Stimulated activated CD4-positive, alpha-beta T cell treated with anti-CD3 and anti-CD28 coated beads, Interleukin-2, amount 100 ng/mL, for 48 hours (primary cell): ENCODE measurements around the gene CSRP1.
"Not testable (repeated sequence)": the region's sequence is repeated elsewhere in the genome, so short reads cannot be mapped to it uniquely, and the experiment has no call there.

Experiments
- DNase-seq, 2 donors: peaks; one replicate each; pipeline ENCODE4 v3.0.0-alpha.2; 2020

Gene CSRP1

GRCh38 chr1:201473296-201473695 is 33.6 kb downstream of the CSRP1 start:
- no peak for DNase-seq

DNA sequence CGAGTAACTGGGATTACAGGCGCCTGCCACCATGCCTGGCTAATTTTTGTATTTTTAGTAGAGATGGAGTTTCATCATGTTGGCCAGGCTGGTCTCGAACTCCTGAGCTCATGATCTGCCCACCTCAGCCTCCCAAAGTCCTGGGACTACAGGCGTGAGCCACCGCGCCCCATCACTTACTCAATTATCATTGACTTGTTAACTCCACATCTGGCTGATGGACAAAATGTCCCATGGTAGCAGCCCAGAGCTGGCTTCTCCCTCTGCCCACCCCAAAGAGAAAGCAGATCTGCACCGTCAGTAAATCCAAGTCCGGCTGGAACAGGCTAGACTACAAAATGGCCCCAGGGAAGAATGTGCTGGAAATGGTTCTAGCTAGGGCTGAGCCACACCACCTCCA is 34.6 kb downstream of the CSRP1 start:
- DNase-seq: not testable (repeated sequence)

DNA sequence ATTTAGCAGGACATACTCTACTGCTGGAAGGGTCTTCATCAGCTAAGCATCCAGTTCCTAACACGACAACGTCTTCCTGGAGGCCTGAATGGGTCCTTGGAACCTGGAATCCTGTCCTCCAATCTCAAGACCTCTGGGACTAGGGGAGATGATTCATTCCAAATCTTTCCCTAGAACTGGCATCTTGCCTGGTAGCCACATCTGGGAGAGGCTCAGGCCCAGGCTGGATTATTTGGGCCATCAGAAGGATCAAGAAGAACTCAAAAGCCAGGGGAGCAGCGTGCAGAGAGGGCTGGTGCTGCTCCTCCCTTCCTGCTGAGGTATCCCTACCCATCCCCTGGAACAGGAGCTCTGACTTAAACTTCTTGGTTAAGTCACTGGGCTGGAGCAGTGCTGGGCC is 35.2 kb downstream of the CSRP1 start:
- no peak for DNase-seq

DNA sequence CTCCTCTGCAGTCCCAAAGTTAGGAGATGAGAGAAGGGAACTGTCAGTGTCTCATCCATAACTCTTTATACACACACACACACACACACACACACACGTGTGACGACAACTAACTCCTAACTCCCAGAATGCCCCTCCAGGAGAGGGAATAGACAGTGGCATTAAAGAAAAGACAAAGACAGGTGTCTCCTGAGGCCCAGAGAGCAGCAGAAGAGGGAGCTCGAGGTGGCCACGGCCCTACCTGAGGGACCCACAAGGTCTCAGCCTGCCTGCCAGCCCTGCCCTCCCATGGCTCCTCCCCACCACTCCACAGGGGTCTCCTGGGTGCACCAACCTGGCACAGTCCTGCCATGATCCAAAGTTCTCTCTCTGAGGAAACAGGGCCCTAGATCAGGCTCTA is 36.3 kb downstream of the CSRP1 start:
- DNase-seq: no peak

- no peak for DNase-seq
Observed at GRCh38 chr1:201469645-201470074, 37.3 kb downstream of the CSRP1 start.

DNA sequence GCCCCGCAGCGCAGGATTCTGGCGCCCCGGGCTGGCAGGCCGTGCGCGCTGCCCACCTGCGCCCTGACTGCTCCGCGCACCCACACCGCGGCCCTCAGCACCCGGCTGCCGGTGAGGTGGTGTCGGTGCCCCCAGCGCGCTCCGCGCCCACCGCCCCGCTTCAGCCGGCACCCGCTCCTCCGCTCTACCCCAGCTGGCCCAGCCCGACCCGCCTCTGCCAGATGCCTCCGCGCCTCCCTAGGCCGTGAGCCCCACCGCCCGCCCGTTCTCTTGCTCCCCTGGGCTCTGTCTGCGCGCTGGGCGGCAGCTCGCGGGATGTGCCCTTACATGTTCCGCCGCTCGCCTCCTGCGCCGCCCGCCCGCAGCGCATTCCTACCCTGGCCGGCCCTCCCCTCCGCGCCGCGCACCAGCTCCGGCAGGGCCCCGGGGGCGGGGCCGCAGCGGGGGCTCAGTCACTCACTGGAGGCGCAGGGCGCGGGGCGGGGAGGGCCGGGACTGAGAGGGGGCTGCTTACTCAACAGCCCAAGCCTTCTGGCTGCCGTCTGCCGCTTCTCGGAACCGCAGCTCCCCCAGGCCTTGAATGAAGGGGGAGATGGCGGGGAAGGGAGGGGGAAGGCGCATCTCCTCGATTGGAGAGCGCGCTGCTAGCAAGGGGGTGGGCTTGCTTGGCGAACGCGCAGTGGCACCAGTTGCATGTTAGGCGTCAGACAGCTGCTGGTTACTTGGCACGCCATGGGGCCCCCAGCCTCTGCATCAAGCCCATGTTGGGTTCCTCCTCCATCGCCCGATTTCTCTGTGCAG is 37.9 kb downstream of the CSRP1 start, which contains the start of gene PHLDA3:
PHLDA3 (minus strand) TSS at position 345 of the 801 bp plus-strand sequence. CDS start 402 bp downstream, outside the sequence.
- peak in 1 of 2 donors; percentile 38 for DNase-seq

- no peak for DNase-seq
Observed at GRCh38 chr1:201468501-201468843, 38.5 kb downstream of the CSRP1 start.

DNA sequence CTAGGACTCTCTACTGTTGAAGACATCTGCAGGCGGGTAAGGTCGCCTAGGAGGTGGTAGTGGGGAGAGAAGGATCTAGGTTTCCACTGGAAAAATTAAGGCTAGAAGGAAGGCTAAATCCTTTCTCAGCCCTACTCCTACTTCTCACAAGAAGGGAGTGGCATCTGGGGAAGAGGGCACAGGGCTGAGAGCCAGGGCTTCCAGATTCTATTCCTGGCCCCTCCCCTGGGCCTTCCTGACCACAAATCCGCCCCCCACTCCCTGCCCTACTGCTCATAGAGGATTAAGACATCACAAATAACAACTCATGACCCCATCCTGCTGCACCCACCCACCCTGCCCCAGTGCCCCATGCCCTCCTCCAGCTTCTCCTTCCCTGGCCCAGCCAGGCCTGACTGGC is 40.4 kb downstream of the CSRP1 start:
- no peak for DNase-seq

GRCh38 chr1:201465698-201466290 is 41.1 kb downstream of the CSRP1 start:
- DNase-seq: no peak

DNA sequence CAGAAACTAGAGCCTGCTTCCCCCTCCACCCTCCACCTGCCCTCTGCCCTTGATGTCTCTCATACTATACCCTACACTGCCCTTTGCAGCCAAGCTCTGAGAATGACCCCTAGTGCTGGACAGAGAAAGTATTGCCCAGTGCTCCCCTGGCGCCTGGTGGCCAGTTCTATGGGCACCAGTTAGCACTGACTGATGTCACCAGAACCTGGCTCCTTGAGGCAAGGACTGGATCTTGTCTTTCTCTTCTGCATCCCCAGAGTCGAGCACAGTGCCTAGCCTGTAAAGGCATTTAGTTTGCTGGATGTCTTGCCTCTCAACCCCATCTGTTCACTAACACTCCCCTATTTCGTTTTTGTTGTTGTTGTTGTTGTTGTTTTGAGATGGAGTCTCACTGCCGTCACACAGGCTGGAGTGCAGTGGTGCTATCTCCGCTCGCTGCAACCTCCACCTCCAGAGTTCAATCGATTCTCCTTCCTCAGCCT is 43.8 kb downstream of the CSRP1 start:
- DNase-seq: no peak

GRCh38 chr1:201461645-201462441 is 45.1 kb downstream of the CSRP1 start:
- DNase-seq: no peak

GRCh38 chr1:201460814-201461644 is 45.9 kb downstream of the CSRP1 start:
- no peak for DNase-seq

GRCh38 chr1:201459775-201460174 is 47.1 kb downstream of the CSRP1 start:
- no peak for DNase-seq

DNA sequence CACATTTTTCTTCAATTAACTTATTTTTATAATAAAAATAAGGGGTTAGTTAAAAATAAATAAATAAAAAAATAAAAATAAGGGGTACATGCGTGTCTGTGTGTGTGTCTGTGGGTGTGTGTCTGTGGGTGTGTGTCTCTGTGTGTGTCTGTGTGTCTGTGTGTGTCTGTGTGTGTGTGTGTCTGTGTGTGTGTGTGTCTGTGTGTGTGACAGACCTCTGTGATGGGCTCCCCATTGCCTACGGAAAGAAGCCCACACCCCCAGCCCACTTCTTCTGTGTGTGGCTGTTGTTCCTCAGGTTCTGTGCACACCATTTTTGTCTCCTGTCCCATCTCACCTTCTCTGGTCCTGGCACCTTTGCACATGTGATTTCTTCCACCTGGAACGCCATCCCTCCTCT is 47.9 kb downstream of the CSRP1 start:
- no peak for DNase-seq

DNA sequence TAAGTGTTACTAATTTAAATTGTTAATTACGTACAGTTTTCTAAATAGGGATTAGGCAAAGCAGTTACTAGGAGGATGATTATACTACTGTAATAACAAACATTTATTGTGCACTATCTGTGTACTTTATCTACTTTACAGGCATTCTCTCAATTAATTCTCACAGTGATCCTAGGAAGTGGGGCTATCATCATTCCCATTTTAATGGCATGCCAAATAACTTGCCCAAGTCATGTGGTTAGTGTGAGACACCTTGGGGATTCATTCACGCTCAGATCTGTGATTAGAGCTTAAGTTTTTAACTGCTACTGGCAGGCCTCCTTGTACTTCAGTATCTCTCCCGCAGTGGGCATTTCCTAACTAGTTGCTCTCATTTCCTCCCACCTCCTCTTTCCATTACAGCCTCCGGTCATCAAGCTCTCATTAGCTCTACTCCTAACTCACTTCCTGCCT is 49.4 kb downstream of the CSRP1 start:
- DNase-seq: no peak

DNA sequence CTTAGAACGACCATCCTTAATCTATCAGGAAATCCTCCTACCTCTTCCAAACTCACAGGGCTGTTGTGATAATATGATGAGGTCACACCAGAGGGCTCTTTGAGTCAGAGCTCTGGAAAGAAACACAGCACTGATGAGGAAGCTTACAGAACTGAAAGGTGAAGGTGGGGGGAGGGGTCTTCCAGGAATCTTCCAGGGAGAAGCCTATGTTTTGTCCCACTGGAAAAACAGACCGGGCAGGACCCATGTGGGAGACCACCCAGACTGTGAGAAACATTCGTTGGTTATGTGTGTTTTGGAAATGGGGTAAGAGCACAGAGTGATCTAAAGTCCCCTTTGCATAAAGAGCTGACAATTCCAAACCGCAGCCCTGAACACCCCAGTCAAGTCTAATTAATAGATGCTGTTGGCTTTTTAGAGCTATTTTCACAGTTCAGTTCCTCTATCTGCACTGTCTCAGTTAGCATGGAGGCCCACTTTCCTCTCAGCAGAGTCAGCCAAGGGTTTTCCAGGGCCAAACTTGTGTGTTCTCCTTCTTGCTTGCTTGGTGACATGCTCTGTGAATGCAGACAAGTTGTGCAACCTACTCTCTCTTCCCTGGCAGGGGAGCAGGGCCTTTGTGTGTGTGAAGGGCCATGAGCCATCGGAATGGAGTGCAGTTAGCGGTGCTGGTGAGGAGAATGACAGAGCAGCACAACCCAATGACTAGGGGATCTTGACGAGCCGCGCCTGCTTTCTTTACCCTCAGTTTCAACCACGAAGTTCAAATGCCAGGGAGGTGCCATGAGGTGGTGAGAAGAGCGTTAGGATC is 50.2 kb downstream of the CSRP1 start:
- DNase-seq: no peak

DNA sequence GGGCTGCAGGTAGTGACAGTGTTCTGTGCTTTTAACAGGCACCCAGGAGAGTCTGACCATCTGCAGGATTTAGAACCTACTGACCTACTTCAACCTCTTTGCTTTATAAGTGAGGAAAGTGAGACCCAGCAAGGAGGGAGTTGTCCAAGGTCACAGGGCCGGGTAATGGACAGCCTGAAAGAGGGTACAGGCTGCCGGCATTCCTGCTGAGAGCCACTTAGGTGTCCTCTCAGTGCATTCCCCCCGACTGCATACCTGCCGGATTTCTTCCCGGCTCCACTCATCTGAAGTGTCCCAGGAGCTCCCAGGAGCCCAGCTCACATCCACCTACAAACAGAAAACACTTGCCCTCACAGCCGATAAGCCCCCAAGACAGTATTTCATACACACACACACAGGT is 51.8 kb downstream of the CSRP1 start:
- no peak for DNase-seq

DNA sequence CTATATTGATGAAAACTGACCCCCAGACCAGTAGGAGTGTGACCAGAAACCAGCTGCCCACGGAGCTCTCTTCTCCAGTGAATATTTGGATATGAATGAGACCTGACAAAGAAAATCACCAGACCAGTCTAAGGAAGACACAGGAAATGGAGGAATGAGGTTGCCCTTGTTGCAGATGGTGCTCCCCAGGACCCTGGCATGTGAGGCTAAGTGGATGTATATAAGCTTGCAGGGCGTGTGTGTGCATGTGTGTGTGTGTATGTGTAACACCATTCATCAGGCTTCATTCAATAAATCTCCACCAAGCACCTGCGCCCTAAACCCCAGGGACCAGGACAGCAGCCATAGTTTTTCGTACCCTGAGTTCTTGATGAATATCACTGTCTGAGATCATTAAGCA is 52.3 kb downstream of the CSRP1 start:
- DNase-seq: no peak

DNA sequence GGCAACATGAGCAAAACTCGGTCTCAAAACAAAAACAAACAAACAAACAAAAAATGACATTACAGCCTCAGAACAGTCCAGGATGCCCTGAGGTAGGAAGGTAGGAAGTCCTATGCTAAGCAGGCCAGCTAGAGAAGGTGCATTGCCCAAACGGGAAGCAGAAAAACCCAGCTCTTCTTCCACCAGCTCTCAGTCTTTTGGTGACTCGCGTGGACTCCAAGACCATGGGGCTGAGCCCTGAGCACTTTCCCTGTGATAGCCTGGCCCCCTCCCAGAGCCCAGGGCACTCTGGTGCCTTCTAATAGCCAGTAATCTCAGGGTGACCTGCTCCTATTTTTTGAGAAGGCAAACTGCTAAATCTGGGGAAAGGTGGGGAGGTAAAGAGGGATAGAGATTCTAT is 54.1 kb downstream of the CSRP1 start:
- DNase-seq: no peak

- no peak for DNase-seq
Observed at GRCh38 chr1:201450721-201451291, 56.1 kb downstream of the CSRP1 start.

DNA sequence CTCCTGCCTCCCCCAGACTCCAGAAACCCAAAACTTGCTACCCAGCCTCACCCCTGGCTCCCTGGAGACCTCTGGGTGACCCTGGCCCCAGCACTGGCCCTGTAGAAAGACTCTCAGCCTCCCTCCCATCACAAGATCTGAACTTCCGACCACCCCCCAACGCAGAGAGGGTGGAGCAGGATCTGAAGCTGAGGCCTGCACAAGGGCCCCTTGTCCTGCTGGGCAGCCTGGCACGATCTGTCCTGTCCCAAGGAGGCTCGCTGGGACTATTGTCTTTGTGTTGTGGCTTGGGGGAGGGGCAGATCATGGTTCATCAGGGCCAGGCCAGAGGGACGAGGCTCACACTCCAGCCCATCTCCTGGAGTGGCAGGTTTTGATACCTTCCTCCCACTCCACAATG is 57.9 kb downstream of the CSRP1 start:
- no peak for DNase-seq
